CD4-positive, alpha-beta T cell treated with Interleukin-12 subunit alpha and Interleukin-12 subunit beta, for 1 hour (primary cell): ENCODE measurements around the gene HDAC9.

Source experiments
- DNase-seq: peaks from one replicate; pipeline ENCODE4 v3.0.0-alpha.2; 2020

Gene HDAC9

DNA sequence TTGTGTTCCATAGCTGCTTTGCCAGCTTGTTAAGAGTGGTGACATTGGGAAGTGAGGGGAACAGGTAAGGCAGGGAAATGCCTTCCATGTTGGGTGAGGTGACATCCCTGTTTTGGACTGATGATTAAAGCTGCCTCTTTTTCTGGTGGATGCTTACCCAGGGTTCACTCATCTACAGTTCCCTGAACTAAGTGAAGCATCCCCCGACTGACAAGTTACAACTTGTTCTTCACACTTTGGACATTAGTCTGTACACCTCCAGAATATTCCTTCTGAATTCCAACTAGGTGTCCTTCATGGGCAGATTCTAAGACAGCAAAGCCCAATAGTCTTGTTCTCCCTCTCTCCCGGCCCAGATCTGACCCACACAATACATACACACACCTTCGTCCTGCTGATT lies 63.4 kb downstream of the HDAC9 start:
- DNase-seq, result no peak

DNA sequence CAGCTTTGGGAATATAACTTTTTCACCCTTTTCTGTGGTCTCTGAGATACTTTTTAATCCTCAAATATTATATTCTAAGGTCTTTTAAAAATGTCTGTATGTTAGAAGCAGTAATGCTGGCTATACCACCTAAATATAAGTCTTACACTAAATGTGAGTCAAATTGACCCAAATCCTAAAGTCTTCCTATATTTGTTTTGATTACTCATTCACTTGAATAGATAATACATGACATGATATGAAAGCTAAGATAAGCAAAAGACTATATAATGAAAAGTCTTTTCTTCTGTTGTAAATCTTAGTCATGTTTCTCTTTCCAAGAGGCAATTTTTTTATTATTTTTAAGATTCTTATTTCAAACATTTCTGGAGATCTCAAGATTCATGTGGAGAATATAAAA lies 64.2 kb downstream of the HDAC9 start:
- DNase-seq, result no peak

DNA sequence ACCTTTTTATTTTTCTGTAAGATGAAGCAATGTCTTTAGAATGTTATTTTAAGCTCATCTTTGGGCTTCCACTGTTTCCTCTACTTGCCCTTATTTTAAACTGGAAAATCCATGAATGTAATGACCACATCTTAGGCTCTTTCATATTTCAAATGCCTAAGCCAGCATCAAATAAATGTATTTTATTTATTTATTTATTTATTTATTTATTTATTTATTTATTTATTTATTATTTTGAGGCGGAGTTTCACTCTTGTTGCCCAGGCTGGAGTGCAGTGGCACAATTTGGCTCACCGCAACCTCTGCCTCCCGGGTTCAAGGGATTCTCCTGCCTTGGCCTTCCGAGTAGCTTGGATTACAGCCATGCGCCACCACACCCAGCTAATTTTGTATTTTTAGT lies 69.2 kb downstream of the HDAC9 start:
- no peak for DNase-seq

DNA sequence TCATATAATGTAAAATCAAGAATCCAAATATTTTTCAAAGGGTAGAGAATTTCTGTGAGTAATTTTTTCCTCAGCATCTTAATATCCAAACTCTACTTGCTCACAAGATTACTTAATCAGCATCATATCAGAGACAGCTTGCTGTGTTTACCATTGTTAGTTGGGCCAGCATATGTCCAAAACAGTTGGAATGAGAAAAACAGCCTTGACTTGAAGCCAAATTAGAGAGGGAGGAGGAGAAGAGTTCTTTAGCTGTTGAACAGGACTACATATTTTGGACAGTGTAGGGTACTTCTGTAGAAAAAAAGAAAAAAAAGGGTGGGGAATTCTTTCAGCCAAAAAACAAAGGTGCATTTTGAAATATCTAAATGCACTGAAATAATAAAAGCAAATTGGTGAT lies 69.8 kb downstream of the HDAC9 start:
- no peak for DNase-seq

GRCh38 chr7:18566205-18566604 lies 70.7 kb downstream of the HDAC9 start:
- no peak for DNase-seq

DNA sequence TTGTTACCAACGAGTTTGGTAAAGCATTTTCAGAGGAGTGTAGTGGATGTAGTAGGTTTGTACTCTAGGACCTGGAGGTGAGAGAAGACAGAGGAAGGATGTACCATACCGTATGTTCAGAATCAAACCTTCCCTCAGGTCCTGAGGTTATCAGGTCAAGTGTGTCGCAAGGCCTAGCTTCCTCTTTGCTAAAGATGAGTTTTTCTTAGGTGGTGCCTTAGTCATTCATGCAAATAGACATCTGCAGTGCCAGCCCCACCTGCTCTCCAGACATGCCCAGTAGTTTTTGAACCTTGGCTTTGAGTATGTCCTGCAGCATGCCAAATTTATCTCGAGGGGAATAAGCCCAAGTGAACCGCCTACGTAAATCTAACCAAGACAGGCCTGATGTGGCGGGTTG lies 71.3 kb downstream of the HDAC9 start:
- DNase-seq, result peak; percentile 1

GRCh38 chr7:18570441-18570840 lies 74.9 kb downstream of the HDAC9 start:
- DNase-seq, result no peak

DNA sequence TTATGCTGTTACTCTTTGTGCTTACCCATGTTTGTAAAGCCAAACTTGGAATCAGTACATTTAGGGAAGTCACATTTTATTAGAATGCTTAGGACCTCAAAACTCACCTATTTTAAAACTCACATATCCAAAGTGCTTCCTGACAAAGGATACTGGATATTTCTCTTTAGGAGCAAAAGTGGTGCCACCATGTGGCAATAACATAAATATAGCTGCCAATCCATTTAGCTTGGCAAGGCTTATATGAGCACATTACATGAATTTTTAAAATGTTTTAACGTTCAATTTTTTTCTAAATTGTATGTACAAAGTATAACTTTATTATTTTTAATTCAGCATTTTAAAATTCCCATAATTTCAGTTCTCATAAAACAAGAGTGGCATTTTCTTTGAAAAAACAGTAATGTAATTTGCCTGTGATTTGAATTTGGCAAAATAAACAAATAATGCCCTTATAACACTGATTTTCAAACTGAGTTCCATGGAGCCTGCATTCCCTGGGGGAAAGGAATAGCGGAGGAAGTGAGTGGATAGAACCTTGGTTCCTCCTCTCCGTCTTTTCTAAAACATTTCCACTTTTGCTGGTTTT lies 75.4 kb downstream of the HDAC9 start:
- DNase-seq, result no peak

DNA sequence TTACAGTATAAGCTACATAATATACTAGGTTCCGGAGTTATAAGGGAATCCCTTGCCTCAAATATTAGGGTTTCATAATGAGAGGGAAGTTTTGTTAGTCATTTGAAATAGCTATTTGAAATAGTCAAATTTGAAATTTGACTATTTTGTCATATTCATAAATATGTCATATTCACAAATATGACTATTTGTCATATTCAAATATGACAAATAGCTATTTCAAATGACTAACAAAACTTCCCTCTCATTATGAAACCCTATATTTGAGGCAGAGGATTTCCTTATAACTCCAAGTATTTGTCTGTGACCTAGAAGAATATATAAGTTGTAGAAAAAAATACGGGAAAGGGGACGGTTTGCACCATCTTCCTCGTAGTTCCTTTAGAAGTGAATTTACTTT lies 76.6 kb downstream of the HDAC9 start:
- no peak for DNase-seq

DNA sequence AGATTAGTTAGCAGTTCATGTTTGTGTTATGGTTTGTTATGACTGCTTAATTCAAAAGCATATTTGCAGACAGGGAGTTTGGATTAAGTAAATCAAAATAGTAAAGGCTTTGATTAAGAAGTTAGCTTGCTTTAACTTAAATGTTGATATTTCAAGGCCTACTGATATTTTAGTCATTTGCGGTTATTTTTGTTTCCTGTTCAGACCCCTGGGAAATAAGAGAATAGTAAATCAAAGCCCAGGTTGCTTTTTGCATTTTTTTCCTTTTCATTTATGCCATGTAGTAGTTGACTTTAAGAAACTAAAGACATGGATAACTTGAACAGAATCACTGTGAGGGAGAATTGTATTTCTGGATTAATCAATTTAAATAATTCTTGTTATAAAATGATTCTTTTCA lies 77.3 kb downstream of the HDAC9 start:
- DNase-seq, result no peak

DNA sequence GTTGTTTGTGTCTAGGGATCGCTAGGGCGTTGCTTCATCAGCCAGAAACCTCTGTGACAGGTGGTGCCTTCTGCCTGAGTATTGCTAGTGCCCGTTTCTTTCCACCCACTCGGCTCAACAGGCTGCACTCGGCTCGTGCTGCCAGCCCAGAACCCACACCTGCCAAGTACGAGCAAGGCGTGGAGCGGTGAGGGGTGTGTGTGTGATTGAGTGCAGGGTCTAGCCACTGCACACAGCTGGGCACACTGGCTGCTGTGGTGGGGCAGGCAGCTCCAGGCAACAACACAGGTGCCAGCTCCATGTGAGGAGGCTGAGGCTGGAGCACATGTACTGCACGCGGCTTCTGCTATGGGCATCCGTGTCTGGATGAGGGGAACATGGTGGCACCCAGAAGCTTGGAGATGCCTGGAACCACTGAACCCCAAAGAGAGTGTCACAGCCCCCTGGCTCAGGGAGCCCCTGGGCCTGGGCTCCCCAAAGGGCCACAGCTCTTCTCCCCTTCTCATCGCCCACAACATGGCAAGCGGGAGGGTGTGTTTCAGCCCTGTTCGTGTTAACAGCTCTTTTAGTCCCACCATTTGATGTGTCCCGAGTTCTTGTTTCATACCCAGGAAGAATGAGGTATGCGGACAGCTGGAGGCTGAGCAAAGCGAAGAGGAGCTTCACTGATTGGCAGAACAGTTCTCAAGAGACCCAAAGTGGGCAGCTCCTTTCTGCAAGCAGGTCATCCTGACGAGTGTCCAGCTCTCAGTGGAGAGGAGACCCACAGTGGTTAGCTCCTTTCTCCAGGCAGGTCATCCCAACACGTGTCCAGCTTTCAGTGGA lies 78.1 kb downstream of the HDAC9 start:
- no peak for DNase-seq

- no peak for DNase-seq
These were observed 78.6 kb downstream of the HDAC9 start for GRCh38 chr7:18574235-18574540.

DNA sequence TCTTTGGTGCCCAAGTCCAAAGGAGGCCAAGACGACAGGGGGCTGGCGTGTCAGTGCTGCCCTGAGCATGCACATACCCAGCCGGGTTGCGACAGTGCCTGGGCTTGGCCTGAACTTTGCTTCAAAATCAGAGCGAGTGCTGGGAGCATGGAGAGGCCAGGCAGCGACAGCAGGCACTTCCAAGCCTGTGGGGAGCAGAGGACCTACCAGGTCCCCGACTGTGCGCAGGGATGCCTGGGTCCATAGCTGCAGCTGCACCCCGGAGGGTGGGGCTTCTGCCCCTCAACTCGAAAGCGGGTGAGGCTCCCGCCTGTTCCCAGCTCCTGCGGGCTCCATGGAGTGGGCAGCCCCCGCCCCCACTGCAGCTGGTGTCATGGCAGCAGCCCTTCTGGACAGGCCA lies 79.1 kb downstream of the HDAC9 start:
- no peak for DNase-seq

DNA sequence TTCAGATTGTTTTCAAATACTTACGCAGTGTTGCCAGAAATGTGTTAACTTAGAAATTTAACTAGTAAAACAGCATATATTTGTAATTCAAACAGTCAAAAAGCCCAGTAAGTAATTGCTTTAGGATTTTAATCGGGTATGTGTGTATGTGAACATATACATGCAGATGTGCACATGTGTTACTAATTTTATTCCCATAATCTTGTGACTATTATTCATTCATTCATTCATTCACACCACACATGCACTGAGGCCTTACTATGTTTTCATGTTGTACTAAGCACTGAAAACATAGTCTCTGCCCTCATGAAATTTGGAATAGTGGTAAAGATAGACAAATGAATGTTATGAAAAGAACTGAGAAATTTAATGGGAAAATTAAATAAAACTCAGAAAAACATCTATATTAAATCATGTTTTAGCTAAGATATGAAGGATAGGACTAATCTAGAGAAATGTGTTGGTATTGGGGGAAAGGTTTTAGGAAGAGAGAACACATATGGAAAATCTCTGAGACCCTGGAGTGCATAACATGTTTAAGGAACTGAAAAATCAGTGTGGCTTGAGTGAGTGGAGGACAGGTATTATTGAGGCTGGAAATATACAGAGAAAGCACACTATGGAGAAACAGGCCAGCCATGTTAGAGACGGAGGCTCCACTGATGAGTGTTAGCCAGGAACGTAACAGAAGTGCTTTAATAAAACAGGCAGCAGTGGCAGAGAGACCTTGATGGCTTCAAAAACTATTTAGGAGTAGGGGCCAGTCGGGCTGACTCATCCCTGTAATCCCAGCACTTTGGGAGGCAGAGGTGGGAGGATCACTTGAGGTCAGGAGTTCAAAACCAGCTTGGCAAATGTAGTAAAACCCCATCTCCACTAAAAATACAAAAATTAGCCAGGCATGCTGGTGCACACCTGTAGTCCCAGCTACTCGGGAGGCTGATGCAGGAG lies 80.3 kb downstream of the HDAC9 start:
- no peak for DNase-seq

DNA sequence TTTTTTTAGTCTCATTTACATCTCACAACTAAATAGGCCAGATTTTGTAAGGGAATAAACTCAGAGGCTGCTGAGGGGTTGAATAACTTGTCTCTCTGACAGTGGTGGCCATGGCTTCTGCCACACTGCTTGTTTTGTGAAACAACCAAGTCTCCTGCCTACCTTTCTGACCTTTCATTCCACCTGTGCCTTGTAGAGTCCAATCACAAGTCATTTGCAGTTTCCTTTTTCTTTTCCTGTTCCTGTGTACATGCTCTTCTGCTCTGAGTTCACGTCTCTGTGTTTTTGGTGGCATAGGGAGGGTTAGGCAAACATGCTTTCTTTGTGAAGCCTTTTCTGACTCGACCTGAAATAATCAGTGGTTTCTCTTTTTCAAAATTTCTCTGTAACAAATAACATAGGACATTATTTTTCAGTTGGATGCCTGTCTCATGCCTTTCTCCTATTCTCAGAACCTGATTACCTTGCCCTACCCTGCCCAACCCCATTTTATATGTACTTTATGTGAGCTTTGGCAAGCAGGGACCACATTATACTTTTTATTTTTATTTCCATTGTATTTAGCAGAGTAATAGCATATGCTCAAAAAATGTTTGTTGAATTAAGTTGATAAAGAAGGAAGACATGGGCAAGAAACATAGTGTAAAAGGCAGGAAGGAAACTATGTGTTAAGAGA lies 81.7 kb downstream of the HDAC9 start:
- no peak for DNase-seq

DNA sequence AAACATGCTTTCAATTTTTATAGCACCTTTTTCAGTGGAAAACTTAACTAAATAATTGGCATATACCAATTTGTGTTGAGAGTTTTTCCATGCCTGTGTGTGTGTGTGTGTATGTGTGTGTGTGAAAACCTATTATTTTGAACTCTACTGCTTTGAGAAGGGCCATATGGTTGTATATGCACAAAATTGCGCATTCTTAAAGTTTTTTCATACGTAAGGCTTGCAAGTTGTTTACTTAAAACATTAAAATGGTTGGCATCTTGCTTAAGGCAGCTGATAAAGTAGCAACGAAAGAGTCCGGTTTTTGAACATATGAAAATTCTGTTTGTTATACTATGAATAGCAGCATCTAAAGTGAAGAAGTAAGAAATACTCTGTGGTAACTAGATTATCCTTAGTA lies 84.1 kb downstream of the HDAC9 start:
- no peak for DNase-seq

GRCh38 chr7:18580950-18581349 lies 85.4 kb downstream of the HDAC9 start:
- no peak for DNase-seq

GRCh38 chr7:18583305-18583704 lies 87.8 kb downstream of the HDAC9 start:
- no peak for DNase-seq

DNA sequence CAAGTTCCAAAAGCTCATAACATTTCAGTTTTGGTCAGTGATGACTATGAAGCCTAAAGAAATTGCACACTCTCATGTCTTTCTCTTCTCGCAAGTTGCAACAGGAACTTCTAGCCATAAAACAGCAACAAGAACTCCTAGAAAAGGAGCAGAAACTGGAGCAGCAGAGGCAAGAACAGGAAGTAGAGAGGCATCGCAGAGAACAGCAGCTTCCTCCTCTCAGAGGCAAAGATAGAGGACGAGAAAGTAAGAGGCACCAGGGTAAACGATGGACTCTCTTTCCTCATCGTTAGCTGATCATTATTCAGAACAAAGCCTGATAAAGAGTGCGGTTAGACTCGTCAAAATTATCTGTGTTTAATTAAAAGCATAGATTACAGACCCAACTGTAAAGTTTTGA lies 94.7 kb downstream of the HDAC9 start:
- no peak for DNase-seq

DNA sequence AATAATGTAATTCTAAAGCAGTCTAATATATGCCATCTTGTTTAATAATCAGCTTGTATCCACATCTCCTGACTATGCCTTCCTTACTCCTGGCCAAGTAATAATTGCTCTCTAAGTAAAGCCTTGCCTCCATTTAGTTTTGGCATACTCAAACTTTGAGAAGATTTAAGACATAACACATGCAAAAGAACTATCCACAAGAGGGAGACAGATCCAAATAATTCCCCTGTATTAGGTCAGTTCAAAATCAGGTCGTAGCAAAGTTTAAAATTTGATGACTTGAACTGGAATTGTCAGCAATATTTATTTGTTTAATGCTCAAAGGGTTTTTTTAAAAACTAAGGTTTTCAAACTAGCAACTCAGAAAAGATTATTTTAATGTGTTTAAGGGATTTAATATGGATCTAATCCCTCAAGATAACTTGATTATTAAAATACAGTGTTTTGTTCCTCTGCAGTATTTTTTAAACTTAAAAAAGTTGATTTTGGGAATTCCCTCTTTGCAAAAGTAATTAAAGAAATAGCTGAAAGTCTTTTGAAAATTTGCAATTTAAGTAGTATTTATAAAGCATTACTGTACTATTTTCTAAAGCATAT lies 95.3 kb downstream of the HDAC9 start:
- peak; percentile 4 for DNase-seq

DNA sequence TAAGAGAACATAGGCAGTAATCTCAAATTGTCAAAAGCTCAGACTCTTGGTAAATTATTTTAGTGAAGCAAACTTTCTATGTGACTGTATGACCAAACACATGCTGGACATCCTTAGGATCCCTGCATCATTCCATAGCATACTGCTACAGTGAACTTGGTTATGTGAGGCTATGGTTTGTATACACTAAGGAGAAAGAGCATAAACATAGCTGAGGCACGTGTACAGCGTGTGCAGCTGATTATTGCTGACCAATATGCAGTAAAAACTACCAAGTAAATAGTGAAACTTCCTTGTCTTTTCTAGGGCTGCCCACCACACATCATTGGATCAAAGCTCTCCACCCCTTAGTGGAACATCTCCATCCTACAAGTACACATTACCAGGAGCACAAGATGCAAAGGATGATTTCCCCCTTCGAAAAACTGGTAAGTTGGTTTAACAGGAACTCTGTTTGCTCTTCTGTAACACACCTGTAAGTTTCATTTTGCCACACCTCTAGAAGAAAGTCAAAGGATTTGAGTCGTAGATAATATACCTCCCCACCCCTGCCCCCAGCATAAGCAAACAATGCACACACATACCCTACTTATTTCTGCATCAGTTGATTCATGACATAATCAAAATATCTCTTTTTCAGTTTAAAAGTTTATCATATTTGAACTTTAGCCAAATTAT lies 98.2 kb downstream of the HDAC9 start:
- DNase-seq, result no peak

DNA sequence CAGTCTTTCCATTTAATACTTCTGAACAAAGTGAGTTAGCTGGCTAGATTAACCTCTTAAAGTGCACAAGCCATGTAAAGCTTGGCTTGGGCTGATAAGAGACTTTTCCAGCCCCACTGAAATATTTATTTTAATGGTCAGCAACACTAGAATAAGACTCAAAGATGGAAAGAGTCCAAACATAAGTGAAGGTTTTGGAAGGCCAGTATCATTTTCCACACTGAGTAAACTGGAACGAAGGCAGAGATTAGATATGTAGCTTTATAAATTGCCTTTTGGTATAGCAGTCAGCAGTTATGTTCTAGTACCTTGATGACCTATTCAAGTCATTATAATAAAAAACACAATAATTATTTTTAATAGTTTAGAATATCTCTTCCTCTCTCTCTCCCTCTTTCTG lies 102.2 kb downstream of the HDAC9 start:
- DNase-seq, result no peak
